ENCODE data around the gene TIMP3.

Gene TIMP3

DNA sequence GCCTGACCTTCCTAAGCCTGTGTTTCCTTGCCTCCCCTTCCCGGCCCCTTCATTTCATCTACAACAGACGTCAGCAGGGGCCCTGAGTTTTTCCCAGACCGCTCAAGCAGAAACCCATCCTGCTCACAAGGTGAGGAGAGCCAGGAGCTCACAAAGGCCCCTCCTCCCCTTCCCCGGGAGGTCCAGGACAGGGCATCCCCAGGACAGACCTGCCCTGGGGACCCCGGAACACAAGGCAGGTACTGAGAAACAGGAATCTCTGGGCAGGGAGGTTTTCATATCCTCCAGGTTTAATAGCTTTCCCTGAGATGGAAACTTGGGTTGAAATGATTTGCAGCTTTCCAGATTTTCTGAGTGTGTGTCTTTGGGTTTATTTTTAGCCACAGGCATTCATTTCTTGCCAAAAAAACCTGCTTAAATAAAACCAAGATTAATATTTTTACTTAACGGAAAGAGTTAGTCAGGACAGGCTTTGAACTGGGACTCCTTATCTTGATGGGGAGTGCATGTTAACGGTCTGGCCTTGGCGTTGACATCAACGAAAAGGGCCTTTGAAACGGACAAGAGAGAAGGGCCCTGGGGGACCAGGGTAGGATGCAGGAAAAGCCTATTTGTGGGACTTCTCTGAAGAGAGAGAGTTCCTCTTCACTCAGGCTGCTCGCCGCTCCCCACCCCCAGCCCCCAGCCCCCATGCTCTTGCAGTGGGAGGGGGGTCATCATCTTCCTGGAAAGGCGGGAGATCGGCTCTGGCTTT lies 38.5 kb downstream of the TIMP3 start:
- DNase-seq = no peak
- in situ Hi-C loops (cut with HindIII; ENCODE audit: low pct_ligation_motif_present, low pct_unique_long_range_greater_than_20kb, low sequenced_read_pairs) = no loop called here

DNA sequence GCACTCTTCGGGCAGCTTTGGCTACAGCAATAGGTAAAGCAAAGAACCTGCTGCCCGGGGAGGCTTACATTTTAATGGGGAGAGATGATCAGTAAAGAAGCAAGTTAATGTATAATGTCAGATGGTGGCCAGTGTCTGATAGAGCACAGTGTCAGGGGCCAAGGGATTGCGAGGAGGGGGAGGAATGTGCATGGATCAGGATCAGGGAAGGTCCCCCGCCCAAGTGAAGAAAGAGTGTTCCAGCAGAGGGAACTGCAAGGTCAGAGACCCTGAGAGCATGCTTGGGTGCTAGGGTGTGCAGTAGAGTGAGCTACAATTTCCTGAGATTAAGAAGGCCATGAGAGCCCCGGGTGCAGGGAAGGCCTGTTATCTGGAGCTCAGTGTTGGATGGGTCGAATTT lies 39.7 kb downstream of the TIMP3 start:
- DNase-seq = no peak
- in situ Hi-C loops (cut with HindIII; ENCODE audit: low pct_ligation_motif_present, low pct_unique_long_range_greater_than_20kb, low sequenced_read_pairs) = no loop called here

DNA sequence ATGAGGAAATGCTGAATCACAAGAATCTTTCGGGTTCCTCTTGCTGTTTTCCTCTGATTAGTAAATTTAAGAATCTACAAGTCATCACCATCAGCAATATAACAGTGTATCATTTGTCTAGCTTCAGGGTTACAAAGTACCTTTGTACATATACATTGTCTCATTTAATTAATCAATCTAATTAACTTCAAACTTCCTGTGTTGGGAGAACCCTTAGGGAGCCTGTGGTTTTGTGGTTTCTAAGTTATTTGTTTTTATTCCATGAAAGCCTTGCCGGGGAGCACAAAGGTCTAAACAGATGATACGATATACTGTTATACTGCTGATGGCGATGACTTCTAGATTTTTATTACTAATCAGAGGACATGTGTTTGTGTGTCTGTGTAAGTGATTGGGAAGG lies 41.0 kb downstream of the TIMP3 start:
- in situ Hi-C loops (cut with HindIII; ENCODE audit: low pct_ligation_motif_present, low pct_unique_long_range_greater_than_20kb, low sequenced_read_pairs) = no loop called here
- DNase-seq = no peak

DNA sequence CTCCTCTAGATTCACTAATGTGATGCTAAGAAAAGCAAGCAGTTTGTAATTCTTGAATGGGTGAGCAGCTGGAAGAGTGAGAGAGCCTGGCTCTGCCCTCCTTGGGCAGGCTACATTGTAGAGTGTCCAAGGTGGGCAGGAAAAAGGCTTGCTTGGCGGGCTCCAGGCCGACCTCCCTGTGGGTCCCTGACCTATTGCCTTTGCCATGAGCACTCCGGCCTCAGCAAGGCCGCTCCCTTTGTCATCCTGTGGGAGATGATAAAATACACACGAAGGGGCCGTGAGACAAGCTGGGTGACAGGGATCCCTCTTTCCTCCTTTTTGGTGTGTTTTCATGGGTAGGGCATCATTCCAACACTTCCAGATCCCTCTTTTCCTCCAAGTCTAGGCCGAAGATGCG lies 41.8 kb downstream of the TIMP3 start:
- in situ Hi-C loops (cut with HindIII; ENCODE audit: low pct_ligation_motif_present, low pct_unique_long_range_greater_than_20kb, low sequenced_read_pairs) = no loop called here
- DNase-seq = no peak

DNA sequence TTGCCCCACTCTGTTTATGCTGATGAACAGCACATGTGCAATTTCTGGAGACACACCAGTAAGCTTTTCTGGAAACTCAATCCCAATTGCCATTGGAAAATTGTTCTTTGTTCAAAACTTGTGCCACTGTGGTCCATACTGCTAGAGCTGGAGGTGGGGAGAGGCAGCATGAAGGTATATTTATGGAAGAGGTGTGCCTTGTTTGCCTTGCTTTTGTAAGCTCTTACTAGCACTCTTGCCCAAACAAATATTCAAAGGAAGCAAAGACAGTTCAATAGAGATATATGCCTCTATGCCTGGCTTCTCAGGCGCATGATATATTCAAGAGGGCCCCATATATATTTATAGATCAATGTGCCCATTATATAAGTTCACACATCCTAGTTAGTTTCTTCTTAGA lies 42.7 kb downstream of the TIMP3 start:
- in situ Hi-C loops (cut with HindIII; ENCODE audit: low pct_ligation_motif_present, low pct_unique_long_range_greater_than_20kb, low sequenced_read_pairs) = no loop called here
- no peak for DNase-seq

DNA sequence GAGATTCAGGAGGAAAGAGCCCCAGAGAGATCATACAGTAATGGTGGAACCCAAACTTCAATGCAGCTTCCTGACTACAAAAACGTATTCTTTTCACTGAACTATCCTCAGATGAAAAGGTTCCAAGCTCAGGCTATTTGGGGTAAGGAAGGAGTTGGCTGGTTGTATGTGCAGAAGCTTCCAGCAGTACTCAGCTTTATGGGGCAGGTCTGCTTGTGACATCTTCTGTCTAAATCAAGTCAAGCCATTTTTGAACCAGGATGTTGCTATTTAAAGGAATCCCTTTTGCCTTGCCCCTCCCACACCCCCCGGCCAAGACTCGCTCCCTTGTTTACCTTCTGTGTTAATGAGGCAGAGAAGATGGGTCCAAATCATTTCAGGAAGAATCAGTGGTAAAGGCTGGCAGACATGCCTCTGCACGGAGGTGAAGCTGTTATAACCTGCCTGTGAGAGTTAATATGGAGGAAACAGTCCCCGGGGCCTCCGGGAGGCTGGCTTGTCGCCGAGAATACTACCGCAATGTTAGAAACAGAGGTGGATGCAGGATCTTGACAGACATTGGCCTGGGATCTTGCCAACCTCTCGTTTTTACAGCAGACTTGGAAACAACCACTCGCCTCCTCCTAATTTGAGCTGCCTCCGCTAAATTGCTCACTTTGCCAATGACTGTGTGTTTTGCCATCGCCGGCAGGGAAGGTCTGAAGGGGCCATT lies 45.4 kb downstream of the TIMP3 start:
- DNase-seq = no peak
- in situ Hi-C loops (cut with HindIII; ENCODE audit: low pct_ligation_motif_present, low pct_unique_long_range_greater_than_20kb, low sequenced_read_pairs) = no loop called here

DNA sequence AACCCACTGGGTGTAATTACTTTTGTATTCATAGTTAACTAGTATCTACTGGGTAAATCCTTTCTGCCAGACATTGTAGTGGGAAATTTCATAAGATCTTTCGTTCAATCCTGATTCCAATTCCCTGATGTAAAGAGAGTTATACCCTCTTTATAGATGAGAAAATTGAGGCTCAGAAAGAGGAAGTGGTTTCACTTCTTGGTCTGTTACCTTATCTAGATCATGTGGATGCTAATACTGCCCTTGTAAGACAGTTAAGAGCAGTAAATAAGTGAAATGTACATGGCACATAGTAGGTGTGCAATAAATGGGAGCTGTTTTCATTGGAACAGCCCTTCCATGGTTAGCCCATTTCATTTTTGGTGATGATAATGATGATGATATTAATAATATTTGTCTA lies 46.7 kb downstream of the TIMP3 start:
- in situ Hi-C loops (cut with HindIII; ENCODE audit: low pct_ligation_motif_present, low pct_unique_long_range_greater_than_20kb, low sequenced_read_pairs) = no loop called here

DNA sequence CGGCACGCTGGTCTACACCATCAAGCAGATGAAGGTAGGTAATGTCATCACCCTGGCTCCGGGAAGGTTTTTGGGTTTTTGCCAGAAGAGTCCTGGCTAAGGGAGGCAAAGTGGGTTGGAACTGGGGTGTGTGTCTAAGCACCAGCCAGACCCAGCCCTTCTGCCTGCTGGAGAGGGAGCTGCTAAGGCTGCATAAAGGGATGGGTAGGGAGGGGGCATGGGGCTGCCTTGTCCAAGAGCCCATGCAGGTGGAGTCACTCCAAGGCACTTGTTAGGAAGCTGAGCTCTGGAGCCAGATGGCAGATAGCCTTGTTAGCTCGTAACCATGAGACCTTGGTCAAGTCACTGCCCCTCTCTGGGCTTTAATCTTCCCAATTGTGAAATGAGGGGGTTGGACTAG lies 48.0 kb downstream of the TIMP3 start:
- in situ Hi-C loops (cut with HindIII; ENCODE audit: low pct_ligation_motif_present, low pct_unique_long_range_greater_than_20kb, low sequenced_read_pairs) = no loop called here

More for the DNA sequence above, 46.7 kb downstream of the TIMP3 start:
- DNase-seq = no peak

DNA sequence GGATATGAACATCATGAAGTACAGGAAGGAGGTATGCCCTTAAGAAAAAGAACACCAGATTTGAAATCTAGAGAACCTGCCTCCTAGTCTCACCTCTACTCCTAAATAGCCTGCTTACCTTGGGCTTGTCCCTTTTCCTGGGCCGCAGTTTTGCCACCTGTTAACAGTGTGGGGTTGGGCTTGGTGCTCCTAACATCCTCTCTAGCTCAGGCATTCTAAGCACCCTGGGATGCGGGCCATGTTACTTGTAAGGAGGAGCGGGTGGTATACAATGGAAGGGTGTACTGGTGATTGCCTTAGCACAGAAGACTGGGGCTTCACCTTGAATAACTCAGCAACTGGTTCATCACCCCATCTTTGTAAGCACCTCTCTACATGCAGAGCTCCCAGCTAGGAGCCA lies 48.7 kb downstream of the TIMP3 start:
- in situ Hi-C loops (cut with HindIII; ENCODE audit: low pct_ligation_motif_present, low pct_unique_long_range_greater_than_20kb, low sequenced_read_pairs) = no loop called here
- no peak for DNase-seq

More for the DNA sequence above, 48.0 kb downstream of the TIMP3 start:
- no peak for DNase-seq

DNA sequence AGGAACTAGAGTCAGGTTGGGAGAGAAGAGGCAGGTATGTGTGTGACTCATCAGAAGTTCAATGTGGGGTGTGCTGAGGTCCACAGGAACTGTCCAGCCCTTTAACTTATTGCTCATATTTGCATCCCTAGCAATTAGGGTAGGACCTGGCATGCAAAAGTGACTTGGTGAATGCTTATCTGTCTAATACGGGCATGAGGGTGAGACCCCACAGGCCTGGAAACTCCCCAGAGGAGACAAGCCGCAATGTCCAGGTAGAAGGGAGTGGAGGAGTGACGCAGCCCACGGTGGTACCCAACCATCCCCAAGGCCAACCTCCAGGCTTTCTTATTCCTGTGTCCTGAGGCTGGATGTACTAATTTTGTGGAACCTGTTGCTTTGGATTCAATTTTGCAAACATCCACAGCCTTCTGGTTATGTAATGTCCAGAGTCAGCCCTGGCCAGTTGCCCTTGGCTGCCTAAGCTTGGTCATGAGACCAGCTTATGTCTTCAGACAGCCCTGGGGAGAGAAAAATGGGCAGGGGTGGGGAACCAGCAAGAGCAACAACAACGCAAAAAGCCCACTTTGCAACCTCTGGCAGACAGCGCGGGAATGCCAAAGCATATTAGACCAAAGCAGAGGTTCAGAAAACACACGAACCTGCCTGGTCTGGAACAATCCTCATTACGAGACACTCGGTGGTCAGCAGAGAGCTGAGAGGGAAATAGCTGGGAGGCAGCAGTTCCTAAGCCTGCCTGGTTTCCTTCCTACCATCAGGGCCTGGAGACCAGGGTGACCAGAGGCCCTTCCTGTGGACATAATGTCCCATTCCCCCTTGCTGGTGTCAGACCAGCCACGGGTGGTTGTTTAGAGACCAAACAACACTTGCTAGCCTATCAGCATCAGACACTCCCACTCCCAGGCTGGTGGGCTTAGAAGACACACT lies 49.3 kb downstream of the TIMP3 start:
- DNase-seq = no peak
- in situ Hi-C loops (cut with HindIII; ENCODE audit: low pct_ligation_motif_present, low pct_unique_long_range_greater_than_20kb, low sequenced_read_pairs) = no loop called here

DNA sequence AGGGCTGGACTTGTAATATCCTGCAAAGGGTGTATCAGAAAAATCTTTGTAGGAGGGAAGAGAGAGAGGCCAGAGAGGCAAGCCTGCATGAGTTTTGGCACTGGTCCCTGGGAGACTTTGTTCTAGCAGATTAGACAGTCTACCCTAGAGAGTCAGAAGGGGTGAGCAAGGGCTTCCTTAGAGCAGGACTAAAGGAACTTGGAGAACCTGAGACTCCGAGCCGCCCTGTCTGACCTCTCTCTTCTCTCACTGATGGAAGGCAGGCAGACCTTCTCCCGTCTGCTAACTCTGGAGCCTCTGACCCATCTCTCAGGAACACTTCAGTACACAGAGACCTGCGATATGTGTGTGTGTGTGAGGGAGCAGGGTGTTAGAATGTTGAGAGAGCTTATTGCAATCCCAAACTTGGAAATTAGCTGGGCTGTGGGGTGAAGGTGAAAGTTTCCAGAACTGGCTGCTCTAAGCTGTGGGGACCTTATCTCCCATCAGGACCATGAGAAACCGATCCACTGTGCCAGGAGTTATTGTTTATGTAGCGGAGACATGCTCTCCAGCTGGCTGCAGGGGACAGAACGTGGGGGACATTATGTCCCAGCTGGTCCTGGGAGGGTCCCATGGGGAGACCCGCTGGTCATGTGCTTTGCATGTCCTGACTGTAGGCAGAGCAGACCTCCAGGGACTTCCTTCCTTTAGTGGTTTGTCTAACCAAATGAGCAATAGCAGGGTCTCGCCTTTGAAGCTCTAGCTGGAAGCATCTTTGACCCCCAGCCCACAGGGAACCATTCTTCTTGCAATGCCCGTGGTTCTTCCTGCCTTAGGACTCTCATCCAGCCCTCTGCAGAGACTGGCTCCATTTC lies 51.1 kb downstream of the TIMP3 start:
- DNase-seq = no peak
- in situ Hi-C loops (cut with HindIII; ENCODE audit: low pct_ligation_motif_present, low pct_unique_long_range_greater_than_20kb, low sequenced_read_pairs) = no loop called here

DNA sequence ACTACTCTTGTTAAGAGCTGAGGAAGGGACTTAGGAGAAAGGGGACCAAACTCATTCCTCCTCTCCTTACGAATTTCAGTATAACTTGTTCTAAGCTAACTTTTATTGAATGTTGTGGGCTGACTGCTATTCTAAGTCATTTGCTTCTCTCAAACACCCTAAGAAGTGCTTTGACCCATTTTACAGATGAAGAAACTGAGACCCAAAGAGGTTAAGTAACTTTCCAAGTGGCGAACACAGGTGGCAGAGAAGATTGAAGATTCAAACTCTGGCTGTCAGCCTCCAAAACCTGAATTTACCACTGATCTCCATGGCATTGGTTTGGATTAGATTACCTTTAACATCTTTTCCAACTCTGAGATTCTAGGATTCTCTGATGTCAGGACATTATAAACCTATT lies 52.2 kb downstream of the TIMP3 start:
- no peak for DNase-seq
- in situ Hi-C loops (cut with HindIII; ENCODE audit: low pct_ligation_motif_present, low pct_unique_long_range_greater_than_20kb, low sequenced_read_pairs) = no loop called here

DNA sequence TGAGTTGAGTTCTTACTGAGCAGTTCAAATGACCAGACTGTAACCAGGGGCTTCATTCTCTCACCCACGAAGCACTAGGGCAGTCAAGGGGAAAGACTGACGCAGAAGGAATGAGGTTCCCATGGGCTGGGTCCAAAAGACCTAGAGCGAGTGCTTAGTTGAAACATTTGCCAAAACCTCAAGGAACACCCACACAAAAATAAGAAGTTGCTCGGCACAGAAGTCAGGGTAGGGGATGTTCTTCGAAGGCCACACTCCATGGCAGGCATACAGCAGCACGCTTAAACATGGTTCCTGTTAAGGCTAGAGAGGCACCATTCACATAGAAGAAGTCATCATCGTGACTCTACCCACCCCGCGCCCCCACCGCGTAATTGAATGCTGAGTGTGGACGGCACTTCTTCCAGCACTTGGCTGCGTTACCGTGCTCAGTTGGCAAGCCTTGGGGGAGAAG lies 52.9 kb downstream of the TIMP3 start:
- in situ Hi-C loops (cut with HindIII; ENCODE audit: low pct_ligation_motif_present, low pct_unique_long_range_greater_than_20kb, low sequenced_read_pairs) = no loop called here

DNA sequence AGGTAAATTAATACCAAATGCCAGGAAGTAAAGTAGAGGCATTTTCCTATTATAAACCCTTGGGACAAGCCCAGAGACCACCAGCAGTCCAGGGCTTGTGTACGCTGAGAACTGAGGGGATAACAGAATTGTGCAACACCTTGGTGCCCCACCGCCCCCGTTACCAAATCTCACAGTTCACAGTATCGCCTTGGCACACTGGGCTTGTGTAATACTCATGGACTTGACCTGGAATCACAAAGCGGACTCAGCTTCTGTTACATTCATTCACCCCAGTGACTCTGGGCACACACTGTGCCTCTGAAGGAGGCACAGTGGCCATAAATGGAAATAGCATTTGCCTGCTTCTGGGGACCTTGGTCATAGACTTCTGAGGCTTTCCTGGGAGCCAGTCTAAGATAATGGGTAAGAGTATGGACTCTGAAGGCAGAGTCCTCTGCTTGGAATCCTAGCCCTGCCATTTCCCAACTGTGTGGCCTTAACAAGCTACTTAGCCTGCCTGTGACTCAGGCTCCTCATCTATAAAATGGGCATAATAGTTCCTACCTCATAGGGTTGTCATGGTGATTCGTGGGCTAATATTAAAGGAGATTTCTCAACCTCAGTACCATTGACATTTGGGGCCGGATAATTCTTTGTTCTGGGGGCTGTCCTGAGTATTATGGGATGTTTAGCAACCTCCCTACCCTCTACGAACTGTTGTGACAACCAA lies 53.7 kb downstream of the TIMP3 start:
- in situ Hi-C loops (cut with HindIII; ENCODE audit: low pct_ligation_motif_present, low pct_unique_long_range_greater_than_20kb, low sequenced_read_pairs) = no loop called here
- DNase-seq = no peak

More for the DNA sequence above, 52.9 kb downstream of the TIMP3 start:
- no peak for DNase-seq

DNA sequence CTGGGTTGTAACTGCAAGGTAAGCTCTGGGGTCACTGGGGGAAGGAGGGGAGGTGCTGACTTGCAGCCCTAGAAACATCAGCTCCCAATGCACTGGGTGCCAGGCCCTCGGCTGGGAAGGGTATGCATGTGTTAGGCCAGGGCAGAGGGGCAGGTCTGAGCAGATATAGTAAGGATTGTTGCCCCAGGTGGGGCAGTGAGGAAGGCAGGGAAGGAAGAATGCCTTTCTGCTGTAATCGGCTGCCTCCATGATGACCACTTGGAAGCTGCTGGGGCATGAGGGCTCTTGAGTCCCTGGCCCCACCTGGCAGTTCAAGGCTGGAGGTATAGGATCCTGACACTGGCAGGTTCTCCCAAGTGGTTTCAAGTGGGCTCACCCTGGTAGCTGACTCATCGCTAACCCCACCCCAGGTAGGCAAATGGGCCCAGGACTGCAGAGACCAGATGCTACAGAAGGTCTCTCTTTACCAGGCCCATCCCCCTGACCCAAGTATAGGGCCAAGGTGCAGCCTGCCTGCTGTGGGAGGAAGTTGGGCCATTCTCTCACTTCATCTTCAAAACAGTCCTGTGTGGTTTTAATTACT lies 56.7 kb downstream of the TIMP3 start:
- in situ Hi-C loops (cut with HindIII; ENCODE audit: low pct_ligation_motif_present, low pct_unique_long_range_greater_than_20kb, low sequenced_read_pairs) = no loop called here
- no peak for DNase-seq

DNA sequence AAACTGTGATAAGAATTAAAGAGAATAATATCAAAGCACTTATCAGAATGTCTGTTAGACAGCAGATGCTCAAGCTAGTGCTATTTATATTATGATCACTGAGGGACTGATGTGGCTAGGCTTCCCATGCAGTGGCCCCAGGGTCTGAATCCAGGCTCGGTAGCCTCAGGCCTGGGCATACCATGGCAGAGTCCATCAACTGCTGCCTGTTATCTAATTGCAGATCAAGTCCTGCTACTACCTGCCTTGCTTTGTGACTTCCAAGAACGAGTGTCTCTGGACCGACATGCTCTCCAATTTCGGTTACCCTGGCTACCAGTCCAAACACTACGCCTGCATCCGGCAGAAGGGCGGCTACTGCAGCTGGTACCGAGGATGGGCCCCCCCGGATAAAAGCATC lies 57.5 kb downstream of the TIMP3 start:
- no peak for DNase-seq
- in situ Hi-C loops (cut with HindIII; ENCODE audit: low pct_ligation_motif_present, low pct_unique_long_range_greater_than_20kb, low sequenced_read_pairs) = no loop called here

DNA sequence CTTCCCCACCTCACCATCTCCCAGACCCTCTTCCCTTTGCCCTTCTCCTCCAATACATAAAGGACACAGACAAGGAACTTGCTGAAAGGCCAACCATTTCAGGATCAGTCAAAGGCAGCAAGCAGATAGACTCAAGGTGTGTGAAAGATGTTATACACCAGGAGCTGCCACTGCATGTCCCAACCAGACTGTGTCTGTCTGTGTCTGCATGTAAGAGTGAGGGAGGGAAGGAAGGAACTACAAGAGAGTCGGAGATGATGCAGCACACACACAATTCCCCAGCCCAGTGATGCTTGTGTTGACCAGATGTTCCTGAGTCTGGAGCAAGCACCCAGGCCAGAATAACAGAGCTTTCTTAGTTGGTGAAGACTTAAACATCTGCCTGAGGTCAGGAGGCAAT lies 58.2 kb downstream of the TIMP3 start:
- DNase-seq = no peak
- in situ Hi-C loops (cut with HindIII; ENCODE audit: low pct_ligation_motif_present, low pct_unique_long_range_greater_than_20kb, low sequenced_read_pairs) = no loop called here

Data from ACHN (cell line).